IMR-90 (cell line): ENCODE results near the gene GPX6. TPM values are rescaled to one million over a fixed set of nuclear protein-coding genes. Genes with fewer than 3 reads are reported as not detected.

Source experiments
- ATAC-seq: fragments of 200-7000 bp; cut with Tn5 transposase; 2 replicates; pipeline ENCODE4 v1.9.1; 2020; ENCODE audit warnings: low read depth, mild to moderate bottlenecking, moderate library complexity
- BruUV-seq: library from RNA; stranded (reverse); fragments of 400-500 nt; replicated peaks from 2 replicates; lab custom pipeline; 2021; lab: Mats Ljungman, UMichigan
- CTCF ChIA-PET: fragments of 300-600 bp; formaldehyde crosslinking; extraction: SDS; loops from one replicate; lab custom pipeline; 2021; ENCODE audit warnings: antibody characterized with exemption; lab: Yijun Ruan, JAX
- POLR2A ChIA-PET: fragments of 300-600 bp; sonication (Branson Sonifier 250); formaldehyde crosslinking; loops from one replicate; lab custom pipeline; 2022; ENCODE audit warnings: antibody characterized with exemption; ENCODE audit not compliant: unreplicated experiment; lab: Charles Lee
- DNase-seq: peaks from one replicate; pipeline ENCODE4 v3.0.0; 2013
- H2AFZ ChIP-seq: replicated peaks from 2 replicates; pipeline ENCODE3; 2013; ENCODE audit warnings: low read length, mild to moderate bottlenecking; ENCODE audit not compliant: poor library complexity
- H2AK5ac ChIP-seq: 2 replicates; pipeline ENCODE4 v1.6.1; 2013; ENCODE audit warnings: low read depth, low read length, inconsistent platforms
- H2AK9ac ChIP-seq: replicated peaks from 2 replicates; pipeline ENCODE3; 2013; ENCODE audit warnings: mild to moderate bottlenecking, low read depth, low read length, moderate library complexity; ENCODE audit not compliant: poor library complexity
- H2BK120ac ChIP-seq: 2 replicates; pipeline ENCODE4 v1.6.1; 2013; ENCODE audit warnings: low read depth, low read length, inconsistent platforms
- H2BK15ac ChIP-seq: 3 replicates; pipeline ENCODE4 v1.6.1; 2013; ENCODE audit warnings: low read depth, low read length, inconsistent platforms
- H2BK20ac ChIP-seq: 2 replicates; pipeline ENCODE4 v1.6.1; 2013; ENCODE audit warnings: low read depth, mild to moderate bottlenecking, inconsistent platforms, low read length, moderate library complexity
- H2BK5ac ChIP-seq: 2 replicates; pipeline ENCODE4 v1.6.1; 2013; ENCODE audit warnings: mild to moderate bottlenecking, low read depth, low read length, inconsistent platforms; ENCODE audit not compliant: poor library complexity, severe bottlenecking
- H3K14ac ChIP-seq: replicated peaks from 2 replicates; pipeline ENCODE4 v1.6.1; 2013; ENCODE audit warnings: low read depth, low read length, inconsistent platforms
- H3K18ac ChIP-seq: 2 replicates; pipeline ENCODE4 v1.6.1; 2013; ENCODE audit warnings: low read depth, low read length, control low read depth
- H3K23ac ChIP-seq: 2 replicates; pipeline ENCODE4 v1.6.1; 2013; ENCODE audit warnings: low read depth, low read length, inconsistent platforms
- H3K27ac ChIP-seq: 2 replicates; pipeline ENCODE4 v1.5.1; 2013; ENCODE audit warnings: mild to moderate bottlenecking, control low read depth, low read length; ENCODE audit not compliant: insufficient read depth
- H3K27me3 ChIP-seq: 2 replicates; pipeline ENCODE4 v1.6.1; 2013; ENCODE audit warnings: low read length; ENCODE audit not compliant: control insufficient read depth, insufficient read depth
- H3K36me3 ChIP-seq: 2 replicates; pipeline ENCODE4 v1.6.1; 2013; ENCODE audit warnings: low read length, mixed read lengths; ENCODE audit not compliant: control insufficient read depth, insufficient read depth
- H3K4ac ChIP-seq: 2 replicates; pipeline ENCODE4 v1.6.1; 2013; ENCODE audit warnings: low read depth, low read length, inconsistent platforms
- H3K4me1 ChIP-seq: 2 replicates; pipeline ENCODE4 v1.6.1; 2013; ENCODE audit warnings: low read length, mixed read lengths; ENCODE audit not compliant: control insufficient read depth, insufficient read depth
- H3K4me2 ChIP-seq: 2 replicates; pipeline ENCODE4 v1.6.1; 2013; ENCODE audit warnings: low read depth, mild to moderate bottlenecking, control low read depth, low read length, moderate library complexity
- H3K4me3 ChIP-seq: 2 replicates; pipeline ENCODE4 v1.5.1; 2013; ENCODE audit warnings: low read depth, mild to moderate bottlenecking, control low read depth, low read length, moderate library complexity; ENCODE audit not compliant: insufficient read depth
- H3K56ac ChIP-seq: 2 replicates; pipeline ENCODE4 v1.6.1; 2013; ENCODE audit warnings: low read length, inconsistent platforms; ENCODE audit not compliant: insufficient read depth; ENCODE audit errors: extremely low read depth
- H3K79me1 ChIP-seq, 2 experiments: 2 replicates each; pipeline ENCODE4 v1.6.1; 2013; ENCODE audit warnings: low read length in 2 of 2, inconsistent platforms in 1 of 2, low read depth in 1 of 2
- H3K9ac ChIP-seq: 2 replicates; pipeline ENCODE4 v1.6.1; 2013; ENCODE audit warnings: low read depth, low read length, control low read depth
- H3K9me1 ChIP-seq: 2 replicates; pipeline ENCODE4 v1.6.1; 2013; ENCODE audit warnings: low read length, inconsistent platforms; ENCODE audit not compliant: insufficient read depth
- H3K9me3 ChIP-seq: 2 replicates; pipeline ENCODE4 v1.6.1; 2013; ENCODE audit warnings: low read length; ENCODE audit not compliant: control insufficient read depth, insufficient read depth
- H4K20me1 ChIP-seq: 2 replicates; pipeline ENCODE4 v1.6.1; 2013; ENCODE audit warnings: low read length, inconsistent platforms; ENCODE audit not compliant: insufficient read depth
- H4K5ac ChIP-seq: 2 replicates; pipeline ENCODE4 v1.6.1; 2013; ENCODE audit warnings: mild to moderate bottlenecking, low read depth, low read length, control low read depth
- H4K8ac ChIP-seq, 2 experiments: 2 replicates each; pipeline ENCODE4 v1.6.1; 2013; ENCODE audit warnings: low read depth in 2 of 2, low read length in 2 of 2, control low read depth in 1 of 2, inconsistent platforms in 1 of 2
- H4K91ac ChIP-seq: 2 replicates; pipeline ENCODE4 v1.6.1; 2013; ENCODE audit warnings: low read depth, low read length, inconsistent platforms; ENCODE audit not compliant: insufficient read depth
- BHLHE40 ChIP-seq: fragments of 150-350 bp; IDR thresholded peaks from 2 replicates; pipeline ENCODE4 v1.6.1; 2016; ENCODE audit warnings: mild to moderate bottlenecking, low read depth, low read length
- CHD1 ChIP-seq: IDR thresholded peaks from 2 replicates; pipeline ENCODE4 v1.6.1; 2012; ENCODE audit warnings: low read depth, low read length, improper control_type of control experiment
- FOS ChIP-seq: fragments of 150-350 bp; IDR thresholded peaks from 2 replicates; pipeline ENCODE4 v1.6.1; 2016; ENCODE audit warnings: low read depth, low read length
- MAFK ChIP-seq: IDR thresholded peaks from 2 replicates; pipeline ENCODE4 v1.6.1; 2012; ENCODE audit warnings: low read depth, low read length, improper control_type of control experiment
- MAZ ChIP-seq: IDR thresholded peaks from 2 replicates; pipeline ENCODE4 v1.6.1; 2012; ENCODE audit warnings: low read depth, mild to moderate bottlenecking, low read length, improper control_type of control experiment, moderate library complexity, borderline replicate concordance
- MXI1 ChIP-seq: IDR thresholded peaks from 2 replicates; pipeline ENCODE4 v1.6.1; 2012; ENCODE audit warnings: low read depth, mild to moderate bottlenecking, low read length, moderate library complexity, borderline replicate concordance
- NFE2L2 ChIP-seq: fragments of 150-350 bp; IDR thresholded peaks from 2 replicates; pipeline ENCODE4 v1.6.1; 2016; ENCODE audit warnings: low read depth, mild to moderate bottlenecking, low read length
- POLR2A ChIP-seq: IDR thresholded peaks from 2 replicates; pipeline ENCODE4 v1.6.1; 2012; ENCODE audit warnings: mild to moderate bottlenecking, low read depth, low read length
- RAD21 ChIP-seq: IDR thresholded peaks from 2 replicates; pipeline ENCODE4 v1.6.1; 2012; ENCODE audit warnings: low read length, improper control_type of control experiment
- RFX5 ChIP-seq: IDR thresholded peaks from 2 replicates; pipeline ENCODE4 v1.8.0; 2012; ENCODE audit warnings: low read depth, mild to moderate bottlenecking, low read length, moderate library complexity
- dilution Hi-C: fragments of 300-500 bp; cut with HindIII; formaldehyde crosslinking; loops from one replicate; pipeline ENCODE4 v1.14.3; 2018; ENCODE audit warnings: low sequenced_read_pairs; ENCODE audit not compliant: unreplicated experiment
- in situ Hi-C: fragments of 300-500 bp; cut with MboI; formaldehyde crosslinking; loops from 3 replicates; pipeline ENCODE4 v1.14.3; 2019; ENCODE audit warnings: low sequenced_read_pairs, inconsistent platforms, mixed read lengths
- intact Hi-C: fragments of 100-400 bp; cut with micrococcal nuclease; formaldehyde crosslinking; loops from 2 replicates; pipeline ENCODE4 v1.10.0; 2022
- polyA plus RNA-seq, 3 experiments: library from polyadenylated mRNA; depleted of rRNA; stranded (reverse); fragments of >200 nt; gene quantifications; 2 replicates each; pipeline ENCODE4 v1.2.3, GENCODE V29; 2012; ENCODE audit warnings: low replicate concordance in 1 of 3
- total RNA-seq: library from RNA; depleted of rRNA; stranded (reverse); fragments of >200 nt; gene quantifications from 2 replicates; pipeline ENCODE4 v1.2.3, GENCODE V29; 2012
- TF ChIP-seq, protein P1 (sequence below): conservative IDR thresholded peaks from 2 replicates; pipeline ENCODE4 v1.5.1; 2012; ENCODE audit warnings: mild to moderate bottlenecking, low read depth, low read length, improper control_type of control experiment
- TF ChIP-seq, protein P2 (sequence below): fragments of 150-350 bp; IDR thresholded peaks from 2 replicates; pipeline ENCODE4 v1.6.1; 2017; ENCODE audit warnings: mild to moderate bottlenecking, antibody characterized with exemption, low read length, low read depth
- TF ChIP-seq, protein P3 (sequence below): fragments of 150-350 bp; IDR thresholded peaks from 2 replicates; pipeline ENCODE4 v1.6.1; 2016; ENCODE audit warnings: low read depth, mild to moderate bottlenecking, low read length, moderate library complexity, borderline replicate concordance

The GPX6 gene
- total and polyA plus RNA-seq, 2 of the 4 experiments (the other 2 are of a cell fraction): not detected

DNA sequence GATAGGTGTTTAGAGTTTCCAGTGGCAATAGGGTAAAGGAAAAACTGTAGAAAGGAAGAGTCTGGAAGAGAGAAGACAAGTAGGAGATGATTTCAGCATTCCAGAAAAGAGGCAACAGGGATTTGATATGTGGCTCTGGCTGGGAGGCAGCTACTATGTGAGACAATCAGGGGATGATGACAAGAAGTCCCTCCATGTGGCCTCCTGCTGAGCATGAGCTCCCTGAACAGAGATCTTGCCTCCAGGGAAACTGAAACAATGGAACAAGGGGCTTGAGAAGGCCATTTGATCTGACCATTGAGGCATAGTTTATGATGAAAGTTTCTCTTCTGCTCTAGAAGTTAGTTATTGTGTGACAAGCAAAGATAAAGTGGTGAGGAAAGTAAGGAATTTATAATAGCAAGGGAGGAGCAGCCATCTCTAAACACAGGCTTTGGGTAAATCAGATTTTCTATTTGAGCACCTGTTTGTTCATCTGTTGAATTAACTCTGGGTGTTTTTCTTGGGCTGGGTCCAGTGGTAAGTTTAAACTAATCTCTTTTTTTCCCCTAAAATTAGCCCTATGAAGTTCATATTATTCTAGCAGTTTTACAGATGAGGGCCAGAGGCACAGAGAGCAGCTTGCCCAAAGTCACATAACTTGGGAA is 7.1 kb upstream of the GPX6 start:
- H4K91ac ChIP-seq: no peak overlapping the region
- ATAC-seq: no peak
- no peak overlapping the region for H3K4ac ChIP-seq
- no peak overlapping the region for H2AFZ ChIP-seq
- H3K79me1 ChIP-seq: no peaks in the 10 kb centered on the region
- no peak overlapping the region for H4K8ac ChIP-seq
- no peaks in the 10 kb centered on the region for H3K4me1 ChIP-seq
- no peak overlapping the region for H2AK9ac ChIP-seq
- H3K27me3 ChIP-seq: no peaks in the 10 kb centered on the region; the same call in 1 of the 2 replicates
- BruUV-seq: no TSS peak
- H3K9me3 ChIP-seq: no peaks in the 10 kb centered on the region
- no peaks in the 10 kb centered on the region for H4K20me1 ChIP-seq
- H3K9ac ChIP-seq: no peak overlapping the region
- no peak overlapping the region for H3K27ac ChIP-seq
- no peak overlapping the region for H2BK120ac ChIP-seq
- DNase-seq: no peak
- no peak overlapping the region for H3K14ac ChIP-seq
- H3K23ac ChIP-seq: no peak overlapping the region
- no peak overlapping the region for H2BK5ac ChIP-seq
- H3K4me2 ChIP-seq: no peak overlapping the region
- TF ChIP-seq RAD21 (no peak), RFX5 (no peak), BHLHE40 (no peak), MAZ (no peak), MXI1 (no peak), POLR2A (no peak), NFE2L2 (no peak), CHD1 (no peak), FOS (no peak), MAFK (no peak)
- TF ChIP-seq, protein P1, sequence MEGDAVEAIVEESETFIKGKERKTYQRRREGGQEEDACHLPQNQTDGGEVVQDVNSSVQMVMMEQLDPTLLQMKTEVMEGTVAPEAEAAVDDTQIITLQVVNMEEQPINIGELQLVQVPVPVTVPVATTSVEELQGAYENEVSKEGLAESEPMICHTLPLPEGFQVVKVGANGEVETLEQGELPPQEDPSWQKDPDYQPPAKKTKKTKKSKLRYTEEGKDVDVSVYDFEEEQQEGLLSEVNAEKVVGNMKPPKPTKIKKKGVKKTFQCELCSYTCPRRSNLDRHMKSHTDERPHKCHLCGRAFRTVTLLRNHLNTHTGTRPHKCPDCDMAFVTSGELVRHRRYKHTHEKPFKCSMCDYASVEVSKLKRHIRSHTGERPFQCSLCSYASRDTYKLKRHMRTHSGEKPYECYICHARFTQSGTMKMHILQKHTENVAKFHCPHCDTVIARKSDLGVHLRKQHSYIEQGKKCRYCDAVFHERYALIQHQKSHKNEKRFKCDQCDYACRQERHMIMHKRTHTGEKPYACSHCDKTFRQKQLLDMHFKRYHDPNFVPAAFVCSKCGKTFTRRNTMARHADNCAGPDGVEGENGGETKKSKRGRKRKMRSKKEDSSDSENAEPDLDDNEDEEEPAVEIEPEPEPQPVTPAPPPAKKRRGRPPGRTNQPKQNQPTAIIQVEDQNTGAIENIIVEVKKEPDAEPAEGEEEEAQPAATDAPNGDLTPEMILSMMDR: no peak
- TF ChIP-seq, protein P2, sequence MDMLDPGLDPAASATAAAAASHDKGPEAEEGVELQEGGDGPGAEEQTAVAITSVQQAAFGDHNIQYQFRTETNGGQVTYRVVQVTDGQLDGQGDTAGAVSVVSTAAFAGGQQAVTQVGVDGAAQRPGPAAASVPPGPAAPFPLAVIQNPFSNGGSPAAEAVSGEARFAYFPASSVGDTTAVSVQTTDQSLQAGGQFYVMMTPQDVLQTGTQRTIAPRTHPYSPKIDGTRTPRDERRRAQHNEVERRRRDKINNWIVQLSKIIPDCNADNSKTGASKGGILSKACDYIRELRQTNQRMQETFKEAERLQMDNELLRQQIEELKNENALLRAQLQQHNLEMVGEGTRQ: no peak
- TF ChIP-seq, protein P3, sequence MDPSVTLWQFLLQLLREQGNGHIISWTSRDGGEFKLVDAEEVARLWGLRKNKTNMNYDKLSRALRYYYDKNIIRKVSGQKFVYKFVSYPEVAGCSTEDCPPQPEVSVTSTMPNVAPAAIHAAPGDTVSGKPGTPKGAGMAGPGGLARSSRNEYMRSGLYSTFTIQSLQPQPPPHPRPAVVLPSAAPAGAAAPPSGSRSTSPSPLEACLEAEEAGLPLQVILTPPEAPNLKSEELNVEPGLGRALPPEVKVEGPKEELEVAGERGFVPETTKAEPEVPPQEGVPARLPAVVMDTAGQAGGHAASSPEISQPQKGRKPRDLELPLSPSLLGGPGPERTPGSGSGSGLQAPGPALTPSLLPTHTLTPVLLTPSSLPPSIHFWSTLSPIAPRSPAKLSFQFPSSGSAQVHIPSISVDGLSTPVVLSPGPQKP: no peak
- CTCF ChIA-PET: no interaction called here
- no peak overlapping the region for H3K4me3 ChIP-seq
- in situ Hi-C loops (no loop called here), intact Hi-C loops (no loop called here), dilution Hi-C loops (no loop called here)
- POLR2A ChIA-PET: no interaction called here
- H4K5ac ChIP-seq: no peak overlapping the region
- no peaks in the 10 kb centered on the region for H3K9me1 ChIP-seq
- no peak overlapping the region for H3K56ac ChIP-seq
- no peaks in the 10 kb centered on the region for H3K36me3 ChIP-seq
- H2BK20ac ChIP-seq: no peak overlapping the region
- no peak overlapping the region for H2BK15ac ChIP-seq
- no peak overlapping the region for H3K18ac ChIP-seq
- no peak overlapping the region for H2AK5ac ChIP-seq
